Activated CD8-positive, alpha-beta T cell treated with anti-CD3 and anti-CD28 coated beads, Interleukin-2, amount 10 ng/mL, durations not matched to agents 7 days and 5 days (primary cell): ENCODE measurements around the gene ERBB3. TPM values are rescaled to one million over a fixed set of nuclear protein-coding genes. Genes with fewer than 3 reads are reported as not detected.

ENCODE experiments used
- ATAC-seq: fragments of 150-1000 bp; cut with Tn5 transposase; one replicate; pipeline ENCODE4 v1.10.0; 2021; ENCODE audit warnings: moderate library complexity
- CTCF ChIA-PET: fragments of 350-600 bp; sonication (Branson Sonifier 250); formaldehyde crosslinking; loops from one replicate; lab custom pipeline; 2021; ENCODE audit warnings: antibody characterized with exemption; lab: Charles Lee
- POLR2A ChIA-PET: fragments of 350-600 bp; sonication (Branson Sonifier 250); formaldehyde crosslinking; loops from one replicate; lab custom pipeline; 2021; ENCODE audit warnings: antibody characterized with exemption; lab: Charles Lee
- DNase-seq: peaks from one replicate; pipeline ENCODE4 v3.0.0-alpha.2; 2020
- H3K27ac Mint-ChIP-seq: one replicate; pipeline ENCODE4 v1.8.0; 2021; ENCODE audit warnings: mild to moderate bottlenecking, mixed read lengths
- H3K27me3 Mint-ChIP-seq: one replicate; pipeline ENCODE4 v1.8.0; 2021; ENCODE audit warnings: low read depth, mixed read lengths
- H3K36me3 Mint-ChIP-seq: one replicate; pipeline ENCODE4 v1.8.0; 2021; ENCODE audit warnings: low read depth, mixed read lengths
- H3K4me1 Mint-ChIP-seq: one replicate; pipeline ENCODE4 v1.8.0; 2021; ENCODE audit warnings: low read depth, mixed read lengths
- H3K4me3 Mint-ChIP-seq: one replicate; pipeline ENCODE4 v1.8.0; 2021; ENCODE audit warnings: mild to moderate bottlenecking, mixed read lengths
- H3K9me3 Mint-ChIP-seq: one replicate; pipeline ENCODE4 v1.8.0; 2022; ENCODE audit warnings: mixed read lengths; ENCODE audit not compliant: insufficient read depth
- total RNA-seq, 2 experiments: library from RNA; stranded (reverse); gene quantifications; one replicate each; pipeline ENCODE4 v1.2.3, GENCODE V29; 2021

Gene ERBB3
- total RNA-seq, 2 experiments from 2014 or later, result 5.4 to 5.9 TPM

DNA sequence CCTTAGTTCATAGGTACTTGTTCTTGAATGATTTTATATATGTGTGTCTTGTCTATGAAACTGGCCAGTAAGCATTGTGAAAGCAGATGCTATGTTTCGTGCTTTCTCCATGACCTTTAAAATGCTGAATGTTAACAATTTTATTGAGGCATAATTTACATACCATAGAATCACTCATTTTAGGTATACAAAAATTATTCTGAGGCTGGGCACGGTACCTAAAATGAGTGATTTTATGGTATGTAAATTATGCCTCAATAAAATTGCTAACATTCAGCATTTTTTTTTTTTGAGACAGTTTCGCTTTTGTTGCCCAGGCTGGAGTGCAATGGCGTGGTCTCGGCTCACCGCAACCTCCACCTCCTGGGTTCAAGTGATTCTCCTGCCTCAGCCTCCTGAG lies 54.9 kb downstream of the ERBB3 start:
- CTCF ChIA-PET, result interaction anchor here (0.6 kb wide), 1 partner anchor 175 kb away, joined by 3 read pairs; no protein-coding TSS in a partner anchor
- H3K27me3 Mint-ChIP-seq, result no peaks in the 10 kb centered on the region
- peaks cover 87% of the 10 kb centered on the region for H3K36me3 Mint-ChIP-seq
- peaks cover 77% of the 10 kb centered on the region for H3K4me1 Mint-ChIP-seq
- no peak overlapping the region for H3K27ac Mint-ChIP-seq
- H3K4me3 Mint-ChIP-seq, result no peak overlapping the region
- POLR2A ChIA-PET, result no interaction called here
- no peaks in the 10 kb centered on the region for H3K9me3 Mint-ChIP-seq
- ATAC-seq (no peak), DNase-seq (no peak)

DNA sequence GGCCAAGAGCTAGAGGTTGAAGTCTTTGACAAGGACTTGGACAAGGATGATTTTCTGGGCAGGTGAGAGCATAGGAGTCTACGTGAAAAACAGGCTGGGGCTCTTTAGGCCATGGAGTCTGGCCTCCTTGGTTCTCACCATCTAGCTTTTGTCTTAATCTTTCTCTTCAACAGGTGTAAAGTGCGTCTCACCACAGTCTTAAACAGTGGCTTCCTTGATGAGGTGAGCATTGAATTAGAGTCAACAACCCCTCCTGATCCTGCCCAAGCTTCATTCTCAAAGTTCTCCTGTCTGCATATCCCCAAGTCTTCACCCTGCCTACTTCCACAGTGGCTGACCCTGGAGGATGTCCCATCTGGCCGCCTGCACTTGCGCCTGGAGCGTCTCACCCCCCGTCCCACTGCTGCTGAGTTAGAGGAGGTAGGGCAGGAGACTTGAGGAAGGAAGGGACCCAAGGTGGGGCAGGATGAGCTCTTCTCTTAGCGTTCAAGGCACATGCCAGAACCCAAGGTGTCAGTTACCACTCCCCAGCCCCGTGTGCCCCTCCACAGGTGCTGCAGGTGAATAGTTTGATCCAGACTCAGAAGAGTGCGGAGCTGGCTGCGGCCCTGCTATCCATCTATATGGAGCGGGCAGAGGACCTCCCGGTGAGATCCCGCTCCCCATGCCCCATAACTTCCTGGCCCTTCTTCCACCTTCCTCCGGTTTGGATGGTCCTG lies 58.0 kb downstream of the ERBB3 start:
- peak overlapping the region; percentile 83 for H3K27ac Mint-ChIP-seq
- peaks cover 81% of the 10 kb centered on the region for H3K36me3 Mint-ChIP-seq
- CTCF ChIA-PET, result interaction anchor here (0.6 to 2.5 kb wide), 5 partner anchors 10 to 130 kb away, joined by 3 to 13 read pairs (median 8); partner anchors contain the start of genes ESYT1, MYL6B, SMARCC2 and ZC3H10
- H3K27me3 Mint-ChIP-seq, result no peaks in the 10 kb centered on the region
- POLR2A ChIA-PET, result interaction anchor here (0.6 to 2.0 kb wide), 9 partner anchors 8 to 57 kb away, joined by 3 to 8 read pairs (median 4); partner anchors contain the start of genes ESYT1 and ZC3H10
- H3K4me3 Mint-ChIP-seq, result no peak overlapping the region
- H3K4me1 Mint-ChIP-seq, result peaks cover 71% of the 10 kb centered on the region
- H3K9me3 Mint-ChIP-seq, result no peaks in the 10 kb centered on the region
- ATAC-seq, result peak; percentile 14
- DNase-seq, result no peak

- Mint-ChIP-seq H3K4me1 (peaks cover 58% of the 10 kb centered on the region), H3K4me3 (no peak overlapping the region), H3K9me3 (no peaks in the 10 kb centered on the region), H3K27me3 (no peaks in the 10 kb centered on the region), H3K36me3 (peaks cover 74% of the 10 kb centered on the region), H3K27ac (peak overlapping the region; percentile 68)
- CTCF ChIA-PET, result interaction anchor here (0.6 to 1.9 kb wide), 4 partner anchors 10 to 229 kb away, joined by 3 to 7 read pairs (median 4); partner anchors contain the start of genes ESYT1 and MYL6B
- ATAC-seq (no peak), DNase-seq (no peak)
- POLR2A ChIA-PET, result interaction anchor here (0.7 to 4.1 kb wide), 4 partner anchors 10 to 24 kb away, joined by 3 to 30 read pairs (median 5); partner anchors contain the start of genes ESYT1, MYL6B and ZC3H10
Observed at GRCh38 chr12:56141946-56142784, 62.2 kb downstream of the ERBB3 start.

DNA sequence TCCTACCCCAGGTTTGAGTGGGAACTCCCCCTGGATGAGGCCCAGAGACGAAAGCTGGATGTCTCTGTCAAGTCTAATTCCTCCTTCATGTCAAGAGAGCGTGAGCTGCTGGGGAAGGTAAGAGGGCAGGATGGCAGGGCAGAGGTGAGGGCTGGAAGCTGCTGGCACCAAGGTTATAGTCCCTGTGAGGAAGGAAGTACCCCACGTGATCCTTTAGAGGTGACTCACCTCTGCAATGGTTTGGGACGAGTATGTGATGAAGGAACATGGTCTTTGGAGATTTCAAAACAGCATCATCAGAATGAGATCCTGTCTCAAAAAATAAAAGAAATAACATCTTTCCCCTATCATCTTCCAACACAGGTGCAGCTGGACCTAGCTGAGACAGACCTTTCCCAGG lies 63.3 kb downstream of the ERBB3 start:
- ATAC-seq (no peak), DNase-seq (no peak)
- Mint-ChIP-seq H3K4me1 (peaks cover 47% of the 10 kb centered on the region), H3K27ac (peak overlapping the region; percentile 68), H3K27me3 (no peaks in the 10 kb centered on the region), H3K36me3 (peaks cover 63% of the 10 kb centered on the region), H3K4me3 (no peak overlapping the region), H3K9me3 (no peaks in the 10 kb centered on the region)
- ChIA-PET CTCF (interaction anchor here (1.0 to 1.9 kb wide), 4 partner anchors 9 to 46 kb away, joined by 6 to 7 read pairs (median 6); partner anchors contain the start of genes ESYT1, MYL6B, SMARCC2 and ZC3H10), POLR2A (interaction anchor here (1.1 to 4.1 kb wide), 4 partner anchors 9 to 16 kb away, joined by 3 to 30 read pairs (median 6); partner anchors contain the start of genes ESYT1 and MYL6B)

- ATAC-seq (no peak), DNase-seq (no peak)
- ChIA-PET CTCF (interaction anchor here (0.8 to 1.3 kb wide), 3 partner anchors 25 to 79 kb away, joined by 3 to 6 read pairs (median 6); partner anchors contain the start of genes SMARCC2 and ZC3H10), POLR2A (interaction anchor here (0.6 to 4.1 kb wide), 5 partner anchors 11 to 18 kb away, joined by 3 to 30 read pairs (median 4); partner anchors contain the start of genes ESYT1 and MYL6)
- no peaks in the 10 kb centered on the region for H3K9me3 Mint-ChIP-seq
- H3K27ac Mint-ChIP-seq, result peak overlapping the region; percentile 68
- peaks cover 57% of the 10 kb centered on the region for H3K36me3 Mint-ChIP-seq
- H3K4me3 Mint-ChIP-seq, result no peak overlapping the region
- no peaks in the 10 kb centered on the region for H3K27me3 Mint-ChIP-seq
- H3K4me1 Mint-ChIP-seq, result peaks cover 41% of the 10 kb centered on the region
Observed at GRCh38 chr12:56143870-56144269, 63.9 kb downstream of the ERBB3 start.

- POLR2A ChIA-PET, result interaction anchor here (1.8 to 4.1 kb wide), 2 partner anchors 17 kb away, joined by 10 to 30 read pairs; partner anchors contain the start of gene ESYT1
- no peaks in the 10 kb centered on the region for H3K9me3 Mint-ChIP-seq
- CTCF ChIA-PET, result no interaction called here
- H3K27ac Mint-ChIP-seq, result no peak overlapping the region
- H3K4me3 Mint-ChIP-seq, result no peak overlapping the region
- no peak for ATAC-seq
- no peaks in the 10 kb centered on the region for H3K27me3 Mint-ChIP-seq
- peaks cover 49% of the 10 kb centered on the region for H3K36me3 Mint-ChIP-seq
- peaks cover 32% of the 10 kb centered on the region for H3K4me1 Mint-ChIP-seq
- no peak for DNase-seq
Observed at GRCh38 chr12:56145217-56145616, 65.3 kb downstream of the ERBB3 start.

GRCh38 chr12:56146492-56147460 lies 66.8 kb downstream of the ERBB3 start:
- ChIA-PET CTCF (no interaction called here), POLR2A (no interaction called here)
- Mint-ChIP-seq H3K27ac (peak overlapping the region; percentile 25), H3K4me1 (peaks cover 39% of the 10 kb centered on the region), H3K36me3 (peaks cover 39% of the 10 kb centered on the region), H3K27me3 (no peaks in the 10 kb centered on the region), H3K4me3 (no peak overlapping the region), H3K9me3 (no peaks in the 10 kb centered on the region)
- ATAC-seq, result no peak
- no peak for DNase-seq

GRCh38 chr12:56150563-56150962 lies 70.6 kb downstream of the ERBB3 start:
- Mint-ChIP-seq H3K36me3 (peaks cover 16% of the 10 kb centered on the region), H3K9me3 (no peaks in the 10 kb centered on the region), H3K4me3 (peak overlapping the region; percentile 92), H3K4me1 (peaks cover 51% of the 10 kb centered on the region), H3K27me3 (no peaks in the 10 kb centered on the region), H3K27ac (peak overlapping the region; percentile 99)
- ATAC-seq (no peak), DNase-seq (no peak)
- POLR2A ChIA-PET, result interaction anchor here (0.6 to 1.4 kb wide), 2 partner anchors 16 to 431 kb away, joined by 3 to 5 read pairs; no protein-coding TSS in a partner anchor
- CTCF ChIA-PET, result interaction anchor here (0.8 to 1.3 kb wide), 2 partner anchors 23 to 24 kb away, joined by 3 to 4 read pairs; partner anchors contain the start of gene ESYT1

- Mint-ChIP-seq H3K4me1 (peaks cover 55% of the 10 kb centered on the region), H3K27me3 (no peaks in the 10 kb centered on the region), H3K36me3 (peaks cover 19% of the 10 kb centered on the region), H3K9me3 (no peaks in the 10 kb centered on the region), H3K27ac (peak overlapping the region; percentile 99), H3K4me3 (peak overlapping the region; percentile 92)
- DNase-seq (peak; percentile 80), ATAC-seq (peak; percentile 80)
- POLR2A ChIA-PET, result interaction anchor here (0.7 to 1.7 kb wide), 17 partner anchors 9 to 477 kb away, joined by 3 to 23 read pairs (median 5); partner anchors contain the start of genes CS, ESYT1, PA2G4 and SMARCC2
- CTCF ChIA-PET, result interaction anchor here (0.6 to 1.5 kb wide), 13 partner anchors 9 to 327 kb away, joined by 3 to 33 read pairs (median 4); partner anchors contain the start of genes ESYT1, RNF41, SMARCC2 and TIMELESS
Observed at GRCh38 chr12:56151672-56152131, 71.7 kb downstream of the ERBB3 start.
